H54 (cell line): Measurements from ENCODE around the gene TEN1.
A peak's percentile ranks its signal among the peaks of the same experiment; 100 is the strongest.

ENCODE experiments used
- DNase-seq: peaks from one replicate; pipeline ENCODE4 v3.0.0; 2011; ENCODE audit warnings: low spot score, mixed read lengths; ENCODE audit not compliant: insufficient read length
- FAIRE-seq: peaks from 3 replicates; lab custom pipeline; 2011; peaks lifted over from hg19 to GRCh38; lab: Jason Lieb, UNC
- POLR2A ChIP-seq: IDR thresholded peaks from 2 replicates; pipeline ENCODE4 v1.6.1; 2011; ENCODE audit warnings: low read depth, mild to moderate bottlenecking, low read length

TEN1 gene

GRCh38 chr17:75991396-75991795 is 12.4 kb downstream of the TEN1 start:
- no peak for FAIRE-seq
- no peak for TF ChIP-seq POLR2A
- DNase-seq = no peak

DNA sequence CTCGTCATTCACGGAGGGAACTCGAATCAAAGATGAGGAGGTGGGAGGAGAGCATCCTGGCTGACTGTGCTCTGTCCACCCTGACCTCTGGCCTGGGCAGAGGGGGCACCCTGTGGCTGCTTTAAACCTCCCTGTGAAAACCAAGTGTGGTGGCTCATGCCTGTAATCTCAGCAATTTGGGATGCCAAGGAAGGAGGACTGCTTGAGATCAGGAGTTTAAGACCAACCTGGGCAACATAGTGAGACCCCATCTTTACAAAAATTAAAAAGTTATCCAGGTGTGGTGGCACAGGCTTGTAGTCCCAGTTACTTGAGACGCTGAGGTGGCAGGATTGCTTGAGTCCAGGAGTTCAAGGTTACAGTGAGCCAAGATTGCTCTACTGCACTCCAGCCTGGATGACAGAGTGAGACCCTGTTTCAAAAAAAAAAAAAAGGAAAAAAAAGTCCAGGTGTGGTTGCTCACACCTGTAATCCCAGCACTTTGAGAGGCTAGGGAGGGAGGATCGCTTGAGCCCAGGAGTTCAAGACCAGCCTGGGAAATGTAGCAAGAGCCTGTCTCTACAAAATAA is 15.8 kb downstream of the TEN1 start:
- no peak for TF ChIP-seq POLR2A
- DNase-seq (no peak), FAIRE-seq (no peak)

GRCh38 chr17:75995385-75995925 is 16.4 kb downstream of the TEN1 start:
- no peak for TF ChIP-seq POLR2A
- FAIRE-seq (no peak), DNase-seq (no peak)

DNA sequence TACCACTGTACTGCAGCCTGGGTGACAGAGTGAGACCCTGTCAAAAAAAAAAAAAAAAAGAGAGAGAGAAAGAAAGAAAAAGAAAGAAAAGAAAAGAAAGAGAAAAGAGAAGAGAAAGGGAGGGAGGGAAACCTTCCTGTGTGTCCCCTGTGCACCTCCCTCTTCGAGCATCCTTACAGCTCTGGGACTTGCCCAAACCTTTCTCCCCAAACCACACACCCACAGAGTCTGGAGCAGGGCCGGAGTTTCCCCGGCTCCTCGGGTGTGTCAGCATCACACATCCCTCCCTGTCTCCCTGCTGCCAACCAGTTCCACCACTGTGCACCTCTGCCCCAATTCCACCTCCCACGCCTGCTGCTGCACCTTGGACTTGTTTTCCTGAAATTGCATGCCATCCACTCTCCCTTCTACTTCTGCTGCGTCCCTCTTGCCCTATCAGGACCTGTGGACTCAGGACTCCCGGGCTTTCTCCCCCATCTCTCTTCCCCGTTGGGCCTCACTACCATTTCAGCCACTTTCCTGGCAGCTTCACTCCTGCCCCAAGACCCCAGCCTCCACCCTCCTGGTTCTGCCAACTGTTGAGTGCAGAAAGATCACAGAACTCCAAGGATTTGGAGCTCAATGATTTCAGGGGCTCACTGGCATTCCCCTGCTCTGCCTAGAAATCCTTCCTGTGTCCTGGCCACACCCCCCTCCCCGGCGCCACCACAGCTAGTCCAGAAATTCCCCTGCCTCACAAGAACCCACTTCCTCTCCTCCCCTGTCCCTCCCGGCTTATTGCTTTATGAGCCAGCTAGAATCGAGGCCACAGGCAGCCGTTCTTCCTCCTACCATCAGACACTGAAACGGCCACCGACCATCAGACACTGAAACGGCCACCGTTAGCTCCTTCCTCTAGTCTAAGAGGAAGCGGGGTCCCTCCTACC is 17.9 kb downstream of the TEN1 start:
- TF ChIP-seq POLR2A = no peak
- FAIRE-seq (no peak), DNase-seq (peak; percentile 86)

GRCh38 chr17:75998327-75998795 is 19.3 kb downstream of the TEN1 start:
- TF ChIP-seq POLR2A = no peak
- no peak for DNase-seq

GRCh38 chr17:76000016-76000754 is 21.1 kb downstream of the TEN1 start:
- TF ChIP-seq POLR2A = no peak
- FAIRE-seq = no peak
- DNase-seq = peak; percentile 91

More at GRCh38 chr17:75998327-75998795, 19.3 kb downstream of the TEN1 start:
- no peak for FAIRE-seq

DNA sequence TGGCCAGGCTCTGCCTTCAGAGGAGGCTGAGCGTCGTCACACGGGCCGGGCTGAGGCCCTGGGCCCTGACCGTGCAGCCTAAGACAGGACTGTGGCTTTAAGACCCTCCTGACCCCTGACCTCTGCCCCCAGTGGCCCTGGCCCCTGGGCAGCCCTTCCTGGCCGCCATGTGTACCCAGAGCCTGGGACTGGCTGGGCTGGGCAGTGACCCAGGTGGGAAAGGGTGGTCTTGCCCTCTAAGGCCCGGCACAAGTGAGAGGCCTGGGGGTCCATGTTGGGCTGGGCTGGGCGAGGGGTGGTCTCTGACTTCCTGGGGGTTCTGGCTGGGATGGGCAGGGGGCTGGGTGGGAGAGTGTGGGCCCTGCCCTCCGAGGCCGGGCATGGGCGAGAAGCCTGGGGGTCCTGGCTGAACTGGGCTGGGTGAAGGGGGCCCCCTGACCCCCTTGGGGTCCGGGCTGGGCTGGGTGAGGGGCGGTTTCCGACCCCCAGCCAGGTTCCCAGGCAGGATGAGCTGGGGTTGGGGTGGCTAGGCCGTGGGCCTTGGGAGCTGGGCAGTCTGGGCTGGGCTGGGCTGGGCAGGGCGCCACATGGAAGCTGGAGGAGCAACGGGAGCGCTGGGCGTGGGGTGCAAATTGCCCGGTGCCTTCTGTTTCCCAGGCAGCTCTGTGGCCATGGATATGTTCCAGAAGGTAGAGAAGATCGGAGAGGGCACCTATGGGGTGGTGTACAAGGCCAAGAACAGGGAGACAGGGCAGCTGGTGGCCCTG is 21.9 kb downstream of the TEN1 start, which contains the start of gene CDK3:
Gene CDK3 (plus strand): TSS at position 101 of the 767 bp plus-strand sequence. CDS start 571 bp downstream, at position 672.
- DNase-seq (no peak), FAIRE-seq (no peak)
- TF ChIP-seq POLR2A = no peak

DNA sequence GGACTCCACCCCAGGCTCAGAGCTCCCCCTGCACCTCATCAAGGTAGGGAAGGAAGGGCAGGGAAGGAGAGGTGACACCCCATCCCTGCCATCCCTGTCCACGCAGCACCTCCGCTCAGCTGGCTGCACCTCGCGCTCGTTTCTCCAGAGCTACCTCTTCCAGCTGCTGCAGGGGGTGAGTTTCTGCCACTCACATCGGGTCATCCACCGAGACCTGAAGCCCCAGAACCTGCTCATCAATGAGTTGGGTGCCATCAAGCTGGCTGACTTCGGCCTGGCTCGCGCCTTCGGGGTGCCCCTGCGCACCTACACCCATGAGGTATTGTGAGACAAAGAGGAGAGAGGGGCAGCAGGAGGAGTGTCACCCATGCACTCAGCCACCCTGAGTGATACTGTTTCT is 23.1 kb downstream of the TEN1 start:
- FAIRE-seq (no peak), DNase-seq (no peak)
- TF ChIP-seq POLR2A = no peak

- TF ChIP-seq POLR2A = no peak
- FAIRE-seq (no peak), DNase-seq (no peak)
These were observed 24.9 kb downstream of the TEN1 start for GRCh38 chr17:76003915-76004314.

DNA sequence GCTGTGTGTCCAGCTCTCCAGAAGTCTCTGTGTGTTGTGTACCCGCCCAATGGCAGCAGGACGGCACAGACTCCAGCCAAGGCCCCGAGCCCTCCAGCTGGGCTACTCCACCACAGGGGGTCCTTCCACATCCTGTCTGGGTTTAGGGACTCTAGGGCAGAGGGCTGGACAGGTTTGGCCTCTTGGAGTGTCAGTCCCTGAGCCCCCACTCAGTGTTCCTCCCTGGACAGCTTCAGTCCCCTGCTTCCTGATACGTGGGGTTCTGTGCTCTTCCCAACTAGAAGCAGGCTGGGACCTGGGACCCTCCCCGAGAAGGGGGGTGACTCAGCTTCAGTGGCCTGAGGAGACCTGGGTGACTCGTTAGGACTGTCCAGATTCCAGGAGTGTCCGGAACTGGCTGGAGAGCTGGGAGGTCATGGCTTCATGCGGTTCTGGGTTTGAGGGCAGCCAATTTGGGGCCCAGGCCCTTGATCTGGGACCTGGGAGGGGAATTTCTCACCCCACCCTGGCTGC is 25.8 kb downstream of the TEN1 start:
- DNase-seq (no peak), FAIRE-seq (no peak)
- TF ChIP-seq POLR2A = no peak

GRCh38 chr17:76005263-76006149 is 26.5 kb downstream of the TEN1 start:
- DNase-seq (peak; percentile 86), FAIRE-seq (no peak)
- no peak for TF ChIP-seq POLR2A
